Activated CD4-positive, alpha-beta T cell treated with anti-CD3 and anti-CD28 coated beads, Interleukin-2, amount 50 U/mL, for 16 hours (primary cell): ENCODE data around the gene C9orf50.

Experiments
- DNase-seq: peaks from one replicate; pipeline ENCODE4 v3.0.0-alpha.2; 2020

The C9orf50 gene

DNA sequence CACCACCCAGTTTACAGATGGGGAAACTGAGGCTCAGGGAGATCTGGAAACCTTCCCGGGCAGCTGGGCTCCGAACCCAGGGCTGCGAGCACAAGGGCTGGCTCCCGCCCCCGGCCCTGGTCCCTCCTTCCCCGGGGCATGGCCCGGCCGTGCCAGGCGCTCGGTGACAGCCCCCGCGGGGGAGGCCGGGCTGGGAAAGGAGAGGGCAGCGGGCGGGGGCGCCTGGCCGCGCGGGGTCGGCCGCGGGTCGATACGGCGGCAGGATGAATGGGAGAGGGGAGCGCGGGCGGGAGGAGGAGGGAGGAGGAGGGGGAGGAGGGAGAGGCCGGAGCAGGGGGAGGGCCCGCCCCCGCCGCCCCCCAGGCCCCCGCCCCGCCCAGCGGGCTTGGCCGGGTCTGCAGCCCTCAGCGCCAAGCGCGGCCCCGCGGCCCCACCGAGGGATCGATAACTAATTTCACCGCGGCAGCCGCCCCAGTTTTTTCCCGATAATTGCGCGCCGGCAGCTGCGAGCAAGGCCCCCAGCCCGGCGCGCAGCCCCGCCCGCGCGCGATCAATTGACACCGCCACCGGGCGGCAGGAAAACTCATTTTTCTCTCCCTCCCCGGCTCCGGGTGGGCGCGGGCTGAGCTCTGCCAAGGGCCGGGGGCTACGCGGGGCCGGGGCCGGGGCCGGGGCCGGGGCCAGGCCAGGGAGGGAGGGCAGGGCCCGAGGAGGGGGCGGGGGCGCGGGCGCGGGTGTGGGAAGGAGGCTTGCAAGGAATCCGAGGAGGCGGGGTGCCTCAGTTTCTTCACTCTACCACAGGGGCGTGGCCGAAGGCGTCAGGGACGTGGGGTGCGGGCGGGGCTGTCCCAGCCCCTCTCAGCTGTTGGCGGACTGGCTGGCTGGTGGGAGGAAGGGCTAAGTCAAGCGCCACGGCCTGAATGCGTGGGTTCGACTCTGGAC, 52.1 kb downstream of the C9orf50 start:
- no peak for DNase-seq

DNA sequence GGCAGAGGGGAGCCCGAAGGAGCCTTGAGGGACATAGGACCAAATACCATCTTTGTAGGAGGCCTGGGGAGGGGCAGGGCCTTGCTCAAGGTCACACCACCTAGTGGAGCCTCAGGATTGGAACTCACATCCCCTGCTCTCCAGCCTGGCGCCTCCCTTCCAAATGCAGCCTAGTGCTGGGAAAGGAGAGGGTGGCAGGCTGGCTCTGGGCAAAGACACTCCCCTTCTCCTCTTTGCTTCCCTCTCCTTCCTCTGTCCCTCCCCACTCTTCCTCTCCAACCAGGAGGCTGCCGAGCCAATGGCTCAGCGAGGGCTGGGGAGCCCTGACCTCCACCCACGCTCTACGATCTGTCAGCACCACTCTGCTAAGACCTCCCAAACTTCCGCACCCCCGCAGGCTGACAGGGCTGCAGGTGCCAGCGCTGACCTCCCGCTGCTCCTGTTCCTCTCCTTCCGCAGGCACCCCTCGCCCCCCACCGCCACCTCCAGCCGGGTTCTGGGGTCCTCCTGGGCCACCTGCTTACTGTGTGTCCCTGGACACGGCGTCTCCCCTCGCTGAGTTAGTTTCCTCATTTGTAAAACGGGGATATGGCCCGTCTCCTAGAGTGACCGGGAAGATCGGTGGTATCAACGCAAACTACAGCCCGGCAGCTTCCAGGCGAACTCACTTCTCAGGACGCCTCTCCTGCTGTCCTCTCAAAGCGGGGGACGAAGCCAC, 52.9 kb downstream of the C9orf50 start:
- no peak for DNase-seq

DNA sequence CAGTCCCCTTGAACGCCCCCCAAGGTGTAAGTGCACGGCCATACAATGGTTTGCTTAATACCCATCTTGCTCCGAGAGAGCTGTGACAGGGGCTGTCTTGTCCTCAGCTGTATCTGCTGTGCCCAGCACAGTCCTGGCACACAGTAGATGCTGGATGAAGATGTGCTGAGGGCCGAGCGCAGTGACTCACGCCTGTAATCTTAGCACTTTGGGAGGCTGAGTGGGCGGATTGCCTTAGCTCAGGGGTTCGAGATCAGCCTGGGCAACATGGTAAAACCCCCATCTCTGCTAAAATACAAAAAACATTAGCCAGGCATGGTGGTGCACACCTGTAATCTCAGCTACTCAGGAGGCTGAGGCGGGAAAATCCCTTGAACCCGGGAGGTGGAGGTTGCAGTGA, 53.6 kb downstream of the C9orf50 start:
- DNase-seq = no peak

DNA sequence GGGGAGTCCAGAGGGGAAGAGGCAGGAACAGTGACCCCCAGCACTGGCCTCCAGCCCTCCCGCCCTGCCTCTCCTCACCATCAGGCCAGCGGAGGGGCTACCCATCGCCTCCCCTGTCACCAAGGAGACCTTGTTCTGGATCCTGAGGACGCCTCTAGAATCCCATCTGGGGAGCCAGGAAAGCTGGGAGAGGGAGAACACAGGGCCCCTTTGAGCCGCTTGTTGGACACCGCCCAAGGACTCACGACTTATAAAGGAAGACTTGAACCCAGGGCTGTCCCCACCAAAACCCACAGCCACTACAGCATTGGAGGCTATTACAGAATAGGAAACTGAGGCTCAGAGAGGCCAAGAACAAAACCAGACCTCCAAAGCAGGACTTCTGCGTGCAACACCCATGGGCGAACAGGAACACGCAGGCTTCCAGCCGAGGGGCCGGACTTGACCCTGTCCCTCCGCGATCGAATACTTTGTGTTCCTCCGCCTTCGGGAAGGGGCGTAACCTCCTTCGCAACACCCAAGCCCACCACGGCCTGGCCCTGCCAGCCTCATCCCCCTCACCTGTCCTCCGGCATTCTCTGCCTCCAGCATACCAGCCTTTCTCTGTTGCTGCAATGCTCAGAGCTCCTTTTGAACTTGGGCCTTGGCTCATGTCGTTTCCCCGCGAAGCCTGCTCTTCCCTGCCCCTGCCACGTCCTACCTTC, 54.2 kb downstream of the C9orf50 start:
- DNase-seq = no peak

DNA sequence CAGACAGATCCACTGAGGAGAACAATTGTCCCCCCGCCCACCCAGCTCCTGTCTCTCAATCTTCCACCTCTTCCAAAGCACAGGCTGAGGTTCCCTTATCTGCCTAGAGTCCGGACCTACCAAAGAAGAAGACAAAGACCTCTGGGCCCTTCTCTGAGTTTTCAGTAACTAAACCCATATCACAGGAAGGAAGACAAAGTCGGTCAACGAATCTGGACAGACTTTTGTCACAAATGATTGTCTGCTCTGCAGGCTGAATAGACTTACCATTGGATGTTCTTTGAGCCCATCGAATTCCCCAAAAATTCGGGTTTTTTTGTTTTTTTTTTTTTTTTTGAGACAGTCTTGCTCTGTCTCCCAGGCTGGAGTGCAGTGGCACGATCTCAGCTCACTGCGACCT, 58.0 kb downstream of the C9orf50 start:
- no peak for DNase-seq

DNA sequence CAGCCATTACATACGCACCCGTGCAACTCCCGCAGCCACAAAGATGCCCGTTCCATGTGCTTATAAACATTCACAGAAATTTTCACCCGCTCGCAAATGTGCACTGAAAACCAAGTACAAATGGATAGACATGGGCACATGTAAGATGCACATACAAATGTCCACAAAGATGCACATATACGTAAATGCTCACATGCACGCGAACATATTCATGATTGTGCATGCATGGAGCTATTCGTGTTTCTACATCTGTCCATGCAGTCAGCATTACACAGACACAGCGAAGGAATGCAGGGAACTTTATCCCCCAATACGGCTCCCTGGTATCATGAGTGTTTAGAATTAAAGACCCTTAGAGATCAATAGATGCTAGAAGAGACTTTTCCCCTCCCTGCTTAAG, 58.4 kb downstream of the C9orf50 start:
- DNase-seq = no peak
